K562 (cell line): ENCODE measurements around the gene CNTD1.

Experiments
- CTCF ChIP-seq, 3 experiments: IDR thresholded peaks in 2 of 3; conservative IDR thresholded peaks in 1 of 3; 2 replicates each; pipeline ENCODE4 v1.5.1; 2011 to 2012; ENCODE audit warnings: low read length in 3 of 3, mild to moderate bottlenecking in 3 of 3, control low read depth in 2 of 3, improper control_type of control experiment in 1 of 3, inconsistent platforms in 1 of 3, low read depth in 1 of 3, mixed read lengths in 1 of 3, moderate library complexity in 1 of 3; ENCODE audit not compliant: insufficient read depth in 2 of 3
- EP300 ChIP-seq: IDR thresholded peaks from 2 replicates; pipeline ENCODE4 v1.6.1; 2012; ENCODE audit warnings: low read length, improper control_type of control experiment
- FIP1L1 ChIP-seq: fragments of 200-400 bp; formaldehyde crosslinking; IDR thresholded peaks from 2 replicates; pipeline ENCODE4 v1.6.1; 2018; ENCODE audit warnings: mild to moderate bottlenecking, low read depth, low read length; ENCODE audit not compliant: poor library complexity, severe bottlenecking
- KDM5B ChIP-seq: fragments of 200-600 bp; sonication (generic); IDR thresholded peaks from 2 replicates; pipeline ENCODE4 v1.6.1; 2012; ENCODE audit warnings: low read depth, mild to moderate bottlenecking, moderate library complexity, low read length, control low read depth, inconsistent platforms; ENCODE audit not compliant: insufficient replicate concordance
- MTA1 ChIP-seq: fragments of 450-650 bp; IDR thresholded peaks from 2 replicates; pipeline ENCODE4 v1.6.1; 2017; ENCODE audit warnings: borderline replicate concordance
- MYC ChIP-seq, 2 experiments: fragments of 250-450 bp in 1 of 2; sonication (Bioruptor Pico) in 1 of 2; IDR thresholded peaks; 2 replicates each; pipeline versions ENCODE4 v1.5.1 to v1.6.1; 2012 to 2021; ENCODE audit warnings: low read depth in 2 of 2, borderline replicate concordance in 1 of 2, improper control_type of control experiment in 1 of 2, low read length in 1 of 2, mild to moderate bottlenecking in 1 of 2, moderate library complexity in 1 of 2
- POLR2A ChIP-seq: fragments of 450-650 bp; conservative IDR thresholded peaks from 2 replicates; pipeline ENCODE4 v1.6.1; 2016
- TEAD4 ChIP-seq, 2 experiments: sonication (generic) in 1 of 2; formaldehyde crosslinking in 1 of 2; IDR thresholded peaks; 2 replicates each; pipeline versions ENCODE4 v1.6.1 to v1.8.0; 2012 to 2022; ENCODE audit warnings: borderline replicate concordance in 1 of 2, inconsistent platforms in 1 of 2, low read length in 1 of 2, mild to moderate bottlenecking in 1 of 2, missing genetic modification reagents in 1 of 2
- YY1 ChIP-seq, 3 experiments: IDR thresholded peaks; 2 replicates each; pipeline ENCODE4 v1.6.1; 2011; ENCODE audit warnings: low read length in 2 of 3, mild to moderate bottlenecking in 2 of 3, moderate library complexity in 2 of 3, borderline replicate concordance in 1 of 3, control low read depth in 1 of 3, low read depth in 1 of 3; ENCODE audit not compliant: insufficient read depth in 3 of 3, insufficient replicate concordance in 2 of 3, control insufficient read depth in 1 of 3, insufficient read length in 1 of 3; ENCODE audit errors: extremely low read depth in 1 of 3
- ZNF79 ChIP-seq: fragments of 250-450 bp; sonication (Bioruptor Pico); IDR thresholded peaks from 2 replicates; pipeline ENCODE4 v1.4.0; 2020; ENCODE audit warnings: low read depth, mild to moderate bottlenecking, moderate library complexity
- TF ChIP-seq, protein P1 (sequence below): sonication (generic); formaldehyde crosslinking; IDR thresholded peaks from 2 replicates; pipeline ENCODE4 v1.8.1; 2023; ENCODE audit warnings: mild to moderate bottlenecking, missing genetic modification reagents, moderate library complexity
- TF ChIP-seq, protein P2 (sequence below), 2 experiments: fragments of 450-650 bp; IDR thresholded peaks; 2 replicates each; pipeline ENCODE4 v1.6.1; 2018; ENCODE audit warnings: mild to moderate bottlenecking in 2 of 2, low read depth in 1 of 2; ENCODE audit not compliant: partially characterized antibody in 2 of 2

GRCh38 chr17:42850954-42851353 is 52.3 kb downstream of the CNTD1 start, which contains the start of gene AOC3:
- TF ChIP-seq POLR2A (no peak), TEAD4 (IDR thresholded peaks at IDR 0.05; ENCODE audit: low read length) (no peak), TEAD4 (CRISPR knock-in tag; IDR thresholded peaks at IDR 0.05; ENCODE audit: borderline replicate concordance) (no peak), YY1 (IDR thresholded peaks at IDR 0.05; ENCODE audit: borderline replicate concordance in 1 of 3, control insufficient read depth in 1 of 3, extremely low read depth in 1 of 3, insufficient read depth in 3 of 3, insufficient read length in 1 of 3, insufficient replicate concordance in 2 of 3, low read depth in 1 of 3, low read length in 2 of 3) (no peak), EP300 (no peak), CTCF (IDR thresholded peaks at IDR 0.05 in 2 of 3, conservative IDR thresholded peaks at IDR 0.05 in 1 of 3; ENCODE audit: insufficient read depth in 2 of 3, low read depth in 1 of 3, low read length in 3 of 3) (no peak), MYC (IDR thresholded peaks at IDR 0.05; ENCODE audit: low read depth, low read length) (no peak), MYC (CRISPR knock-in tag; IDR thresholded peaks at IDR 0.05; ENCODE audit: borderline replicate concordance, low read depth) (no peak), MTA1 (no peak), FIP1L1 (no peak), KDM5B (no peak), ZNF79 (CRISPR knock-in tag) (no peak)
- TF ChIP-seq, protein P1, sequence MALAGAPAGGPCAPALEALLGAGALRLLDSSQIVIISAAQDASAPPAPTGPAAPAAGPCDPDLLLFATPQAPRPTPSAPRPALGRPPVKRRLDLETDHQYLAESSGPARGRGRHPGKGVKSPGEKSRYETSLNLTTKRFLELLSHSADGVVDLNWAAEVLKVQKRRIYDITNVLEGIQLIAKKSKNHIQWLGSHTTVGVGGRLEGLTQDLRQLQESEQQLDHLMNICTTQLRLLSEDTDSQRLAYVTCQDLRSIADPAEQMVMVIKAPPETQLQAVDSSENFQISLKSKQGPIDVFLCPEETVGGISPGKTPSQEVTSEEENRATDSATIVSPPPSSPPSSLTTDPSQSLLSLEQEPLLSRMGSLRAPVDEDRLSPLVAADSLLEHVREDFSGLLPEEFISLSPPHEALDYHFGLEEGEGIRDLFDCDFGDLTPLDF (CRISPR knock-in tag), result no peak
- TF ChIP-seq, protein P2, sequence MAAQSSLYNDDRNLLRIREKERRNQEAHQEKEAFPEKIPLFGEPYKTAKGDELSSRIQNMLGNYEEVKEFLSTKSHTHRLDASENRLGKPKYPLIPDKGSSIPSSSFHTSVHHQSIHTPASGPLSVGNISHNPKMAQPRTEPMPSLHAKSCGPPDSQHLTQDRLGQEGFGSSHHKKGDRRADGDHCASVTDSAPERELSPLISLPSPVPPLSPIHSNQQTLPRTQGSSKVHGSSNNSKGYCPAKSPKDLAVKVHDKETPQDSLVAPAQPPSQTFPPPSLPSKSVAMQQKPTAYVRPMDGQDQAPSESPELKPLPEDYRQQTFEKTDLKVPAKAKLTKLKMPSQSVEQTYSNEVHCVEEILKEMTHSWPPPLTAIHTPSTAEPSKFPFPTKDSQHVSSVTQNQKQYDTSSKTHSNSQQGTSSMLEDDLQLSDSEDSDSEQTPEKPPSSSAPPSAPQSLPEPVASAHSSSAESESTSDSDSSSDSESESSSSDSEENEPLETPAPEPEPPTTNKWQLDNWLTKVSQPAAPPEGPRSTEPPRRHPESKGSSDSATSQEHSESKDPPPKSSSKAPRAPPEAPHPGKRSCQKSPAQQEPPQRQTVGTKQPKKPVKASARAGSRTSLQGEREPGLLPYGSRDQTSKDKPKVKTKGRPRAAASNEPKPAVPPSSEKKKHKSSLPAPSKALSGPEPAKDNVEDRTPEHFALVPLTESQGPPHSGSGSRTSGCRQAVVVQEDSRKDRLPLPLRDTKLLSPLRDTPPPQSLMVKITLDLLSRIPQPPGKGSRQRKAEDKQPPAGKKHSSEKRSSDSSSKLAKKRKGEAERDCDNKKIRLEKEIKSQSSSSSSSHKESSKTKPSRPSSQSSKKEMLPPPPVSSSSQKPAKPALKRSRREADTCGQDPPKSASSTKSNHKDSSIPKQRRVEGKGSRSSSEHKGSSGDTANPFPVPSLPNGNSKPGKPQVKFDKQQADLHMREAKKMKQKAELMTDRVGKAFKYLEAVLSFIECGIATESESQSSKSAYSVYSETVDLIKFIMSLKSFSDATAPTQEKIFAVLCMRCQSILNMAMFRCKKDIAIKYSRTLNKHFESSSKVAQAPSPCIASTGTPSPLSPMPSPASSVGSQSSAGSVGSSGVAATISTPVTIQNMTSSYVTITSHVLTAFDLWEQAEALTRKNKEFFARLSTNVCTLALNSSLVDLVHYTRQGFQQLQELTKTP (IDR thresholded peaks at IDR 0.05; ENCODE audit: low read depth in 1 of 2, partially characterized antibody in 2 of 2), result no peak
